Subcutaneous abdominal adipose tissue (tissue), 5 donors: Measurements from ENCODE around the gene TMEM39B.
A peak's percentile ranks its signal among the peaks of the same experiment; 100 is the strongest.

ENCODE experiments used
- H3K27ac ChIP-seq: one replicate; pipeline ENCODE4 v1.7.0; 2013; ENCODE audit warnings: low read depth, mild to moderate bottlenecking, inconsistent platforms, low read length, moderate library complexity
- H3K27me3 ChIP-seq, 5 donors: one replicate each; pipeline ENCODE4 v1.7.0; 2013; ENCODE audit warnings: low read length in 5 of 5, inconsistent platforms in 1 of 5; ENCODE audit not compliant: control insufficient read depth in 5 of 5, insufficient read depth in 4 of 5
- H3K36me3 ChIP-seq, 5 donors: one replicate each; pipeline ENCODE4 v1.7.0; 2013; ENCODE audit warnings: low read length in 5 of 5; ENCODE audit not compliant: control insufficient read depth in 5 of 5, insufficient read depth in 5 of 5
- H3K4me1 ChIP-seq, 5 donors: one replicate each; pipeline ENCODE4 v1.7.0; 2013; ENCODE audit warnings: low read length in 5 of 5, mild to moderate bottlenecking in 3 of 5, moderate library complexity in 1 of 5; ENCODE audit not compliant: control insufficient read depth in 5 of 5, insufficient read depth in 5 of 5
- H3K4me3 ChIP-seq, 5 donors: one replicate each; pipeline ENCODE4 v1.7.0; 2013; ENCODE audit warnings: low read length in 5 of 5, low read depth in 1 of 5
- H3K9ac ChIP-seq, 5 donors: one replicate each; pipeline ENCODE4 v1.7.0; 2013; ENCODE audit warnings: low read length in 5 of 5, mild to moderate bottlenecking in 4 of 5, moderate library complexity in 3 of 5
- H3K9me3 ChIP-seq, 5 donors: one replicate each; pipeline ENCODE4 v1.7.0; 2013; ENCODE audit warnings: low read length in 5 of 5; ENCODE audit not compliant: control insufficient read depth in 5 of 5
- donor health status: healthy.
- donor health status: healthy.
- donor health status: healthy.
- donor health status: healthy.
- donor health status: healthy.

TMEM39B gene

GRCh38 chr1:32045772-32046171 is 27.0 kb upstream of the TMEM39B start:
- no peak overlapping the region for H3K9ac ChIP-seq
- H3K27ac ChIP-seq, result no peak overlapping the region
- peaks cover 33 to 59% (median 41%) of the 10 kb centered on the region in 5 donors for H3K36me3 ChIP-seq
- H3K4me3 ChIP-seq, result no peak overlapping the region
- no peaks in the 10 kb centered on the region for H3K27me3 ChIP-seq
- no peaks in the 10 kb centered on the region for H3K9me3 ChIP-seq
- peaks cover 0 to 7% (median 3%) of the 10 kb centered on the region in 5 donors for H3K4me1 ChIP-seq

GRCh38 chr1:32047701-32048100 is 25.0 kb upstream of the TMEM39B start:
- Histone ChIP-seq H3K36me3 (peaks cover 32 to 55% (median 47%) of the 10 kb centered on the region in 5 donors), H3K4me1 (peaks cover 0 to 7% (median 0%) of the 10 kb centered on the region in 5 donors), H3K27me3 (no peaks in the 10 kb centered on the region), H3K27ac (no peak overlapping the region), H3K4me3 (no peak overlapping the region), H3K9me3 (no peaks in the 10 kb centered on the region), H3K9ac (no peak overlapping the region)

- H3K36me3 ChIP-seq, result peaks cover 35 to 61% (median 53%) of the 10 kb centered on the region in 5 donors
- H3K27me3 ChIP-seq, result no peaks in the 10 kb centered on the region
- no peak overlapping the region for H3K9ac ChIP-seq
These were observed 24.3 kb upstream of the TMEM39B start for GRCh38 chr1:32048440-32048839.

GRCh38 chr1:32051706-32052105 is 21.0 kb upstream of the TMEM39B start:
- H3K4me1 ChIP-seq, result no peaks in the 10 kb centered on the region
- H3K4me3 ChIP-seq, result no peak overlapping the region
- H3K27me3 ChIP-seq, result no peaks in the 10 kb centered on the region
- no peaks in the 10 kb centered on the region for H3K9me3 ChIP-seq
- no peak overlapping the region for H3K9ac ChIP-seq
- no peak overlapping the region for H3K27ac ChIP-seq
- peaks cover 31 to 76% (median 66%) of the 10 kb centered on the region in 5 donors for H3K36me3 ChIP-seq

More at GRCh38 chr1:32048440-32048839, 24.3 kb upstream of the TMEM39B start:
- no peak overlapping the region for H3K4me3 ChIP-seq
- H3K27ac ChIP-seq, result no peak overlapping the region
- no peaks in the 10 kb centered on the region for H3K9me3 ChIP-seq
- peaks cover 0 to 7% (median 0%) of the 10 kb centered on the region in 5 donors for H3K4me1 ChIP-seq

GRCh38 chr1:32052887-32053286 is 19.9 kb upstream of the TMEM39B start:
- H3K36me3 ChIP-seq, result peaks cover 28 to 78% (median 62%) of the 10 kb centered on the region in 5 donors

GRCh38 chr1:32055416-32055815 is 17.3 kb upstream of the TMEM39B start:
- H3K9me3 ChIP-seq, result no peaks in the 10 kb centered on the region
- no peaks in the 10 kb centered on the region for H3K27me3 ChIP-seq
- H3K27ac ChIP-seq, result no peak overlapping the region
- H3K9ac ChIP-seq, result no peak overlapping the region
- no peaks in the 10 kb centered on the region for H3K4me1 ChIP-seq
- H3K36me3 ChIP-seq, result peaks cover 30 to 92% (median 75%) of the 10 kb centered on the region in 5 donors
- no peak overlapping the region for H3K4me3 ChIP-seq

More at GRCh38 chr1:32052887-32053286, 19.9 kb upstream of the TMEM39B start:
- Histone ChIP-seq H3K4me1 (no peaks in the 10 kb centered on the region), H3K9ac (no peak overlapping the region), H3K27ac (no peak overlapping the region), H3K9me3 (no peaks in the 10 kb centered on the region), H3K27me3 (no peaks in the 10 kb centered on the region), H3K4me3 (no peak overlapping the region)

- H3K4me1 ChIP-seq, result no peaks in the 10 kb centered on the region
- no peak overlapping the region for H3K9ac ChIP-seq
- no peaks in the 10 kb centered on the region for H3K9me3 ChIP-seq
- H3K27ac ChIP-seq, result no peak overlapping the region
- no peak overlapping the region for H3K4me3 ChIP-seq
- no peaks in the 10 kb centered on the region for H3K27me3 ChIP-seq
- peaks cover 41 to 92% (median 80%) of the 10 kb centered on the region in 5 donors for H3K36me3 ChIP-seq
These were observed 16.1 kb upstream of the TMEM39B start for GRCh38 chr1:32056598-32056997.

GRCh38 chr1:32060914-32061313 is 11.8 kb upstream of the TMEM39B start:
- no peaks in the 10 kb centered on the region for H3K27me3 ChIP-seq
- H3K4me3 ChIP-seq, result no peak overlapping the region
- peaks cover 0 to 11% (median 5%) of the 10 kb centered on the region in 5 donors for H3K4me1 ChIP-seq
- H3K9ac ChIP-seq, result peak overlapping the region in 1 of 5 donors; percentile 24
- peaks cover 23 to 57% (median 51%) of the 10 kb centered on the region in 5 donors for H3K36me3 ChIP-seq
- no peak overlapping the region for H3K27ac ChIP-seq
- H3K9me3 ChIP-seq, result no peaks in the 10 kb centered on the region

- Histone ChIP-seq H3K4me1 (peaks cover 0 to 25% (median 14%) of the 10 kb centered on the region in 5 donors), H3K9ac (no peak overlapping the region), H3K27ac (peak overlapping the region; percentile 47), H3K4me3 (no peak overlapping the region), H3K9me3 (no peaks in the 10 kb centered on the region), H3K36me3 (peaks cover 17 to 44% (median 42%) of the 10 kb centered on the region in 5 donors), H3K27me3 (no peaks in the 10 kb centered on the region)
These were observed 9.9 kb upstream of the TMEM39B start for GRCh38 chr1:32062867-32063230.

- H3K27ac ChIP-seq, result peak overlapping the region; percentile 47
- H3K9ac ChIP-seq, result no peak overlapping the region
These were observed 9.5 kb upstream of the TMEM39B start for GRCh38 chr1:32063261-32063681.

More at GRCh38 chr1:32063261-32063681, 9.5 kb upstream of the TMEM39B start:
- Histone ChIP-seq H3K4me1 (peaks cover 0 to 25% (median 14%) of the 10 kb centered on the region in 5 donors), H3K9me3 (no peaks in the 10 kb centered on the region), H3K4me3 (no peak overlapping the region), H3K36me3 (peaks cover 17 to 40% (median 38%) of the 10 kb centered on the region in 5 donors), H3K27me3 (no peaks in the 10 kb centered on the region)
